ENCODE results near the gene TMEM203. TPM values are rescaled to one million over a fixed set of nuclear protein-coding genes. Genes with fewer than 3 reads are reported as not detected.

The TMEM203 gene
- total RNA-seq, 1 experiment from 2014 or later, result 50.6 TPM

- TF ChIP-seq ZNF281 (CRISPR knock-in tag; IDR thresholded peaks at IDR 0.05), result no peak
- TF ChIP-seq ZNF232 (CRISPR knock-in tag; IDR thresholded peaks at IDR 0.05), result no peak
- TF ChIP-seq AR (CRISPR knock-in tag; IDR thresholded peaks at IDR 0.05), result no peak
- TF ChIP-seq PRDM15 (CRISPR knock-in tag; IDR thresholded peaks at IDR 0.05), result no peak
- TF ChIP-seq ZSCAN18 (CRISPR knock-in tag; IDR thresholded peaks at IDR 0.05), result no peak
- no peak for TF ChIP-seq ZNF121 (CRISPR knock-in tag; IDR thresholded peaks at IDR 0.05)
- no peak for TF ChIP-seq JAZF1 (CRISPR knock-in tag; IDR thresholded peaks at IDR 0.05)
- TF ChIP-seq JUN (CRISPR knock-in tag; IDR thresholded peaks at IDR 0.05), result no peak
- TF ChIP-seq E2F4 (CRISPR knock-in tag; IDR thresholded peaks at IDR 0.05; ENCODE audit: borderline replicate concordance, low read depth), result no peak
Measured at GRCh38 chr9:137233143-137233980, 27.9 kb upstream of the TMEM203 start (continued).

- ChIA-PET CTCF (interaction anchor here (0.6 kb wide), 1 partner anchor 9 kb away, joined by 6 read pairs; no protein-coding TSS in a partner anchor), POLR2A (no interaction called here)
- H3K27ac Mint-ChIP-seq, result no peak overlapping the region
- TF ChIP-seq RELA (CRISPR knock-in tag; IDR thresholded peaks at IDR 0.05; ENCODE audit: borderline replicate concordance), result no peak
- TF ChIP-seq NFATC4 (CRISPR knock-in tag; IDR thresholded peaks at IDR 0.05), result no peak
- H3K27me3 Mint-ChIP-seq (ENCODE audit: low read depth), result no peaks in the 10 kb centered on the region
- no peak for ATAC-seq
- no peak overlapping the region for H3K4me3 Mint-ChIP-seq
- DNase-seq (ENCODE audit: low spot score), result no peak
- H3K4me1 Mint-ChIP-seq, result peaks cover 12% of the 10 kb centered on the region
- H3K36me3 Mint-ChIP-seq, result no peaks in the 10 kb centered on the region
- H3K9me3 Mint-ChIP-seq, result no peaks in the 10 kb centered on the region
Measured at GRCh38 chr9:137232510-137232909, 27.1 kb upstream of the TMEM203 start.

All from WTC11 (cell line).